ENCODE results near the gene TTLL13.
A peak's percentile ranks its signal among the peaks of the same experiment; 100 is the strongest.

The TTLL13 gene

GRCh38 chr15:90249203-90249863 is at the start of gene TTLL13:
TSS of gene TTLL13 (plus strand) at chr15:90249556. CDS start at chr15:90250631, 1,075 bp downstream.
- DNase-seq, result peak; percentile 69

- DNase-seq, result no peak
Measured at GRCh38 chr15:90200534-90201129, 48.7 kb upstream of the TTLL13 start.

GRCh38 chr15:90201130-90201943 is 48.0 kb upstream of the TTLL13 start, which contains the start of gene SEMA4B:
TSS of gene SEMA4B (plus strand) at chr15:90201330. CDS start at chr15:90201579, 249 bp downstream.
- peak; percentile 67 for DNase-seq

- no peak for DNase-seq
Measured at GRCh38 chr15:90201944-90202375, 47.4 kb upstream of the TTLL13 start.

- DNase-seq, result no peak
Measured at GRCh38 chr15:90202929-90203328, 46.4 kb upstream of the TTLL13 start.

- DNase-seq, result no peak
Measured at GRCh38 chr15:90203473-90203872, 45.9 kb upstream of the TTLL13 start.

GRCh38 chr15:90203922-90204321 is 45.4 kb upstream of the TTLL13 start:
- DNase-seq, result no peak

- DNase-seq, result no peak
Measured at GRCh38 chr15:90205050-90205848, 44.1 kb upstream of the TTLL13 start.

- no peak for DNase-seq
Measured at GRCh38 chr15:90205886-90206285, 43.5 kb upstream of the TTLL13 start.

- DNase-seq, result no peak
Measured at GRCh38 chr15:90207252-90207651, 42.1 kb upstream of the TTLL13 start.

- no peak for DNase-seq
Measured at GRCh38 chr15:90208356-90208755, 41.0 kb upstream of the TTLL13 start.

- no peak for DNase-seq
Measured at GRCh38 chr15:90209591-90209990, 39.8 kb upstream of the TTLL13 start.

GRCh38 chr15:90210593-90210992 is 38.8 kb upstream of the TTLL13 start:
- no peak for DNase-seq

GRCh38 chr15:90211009-90211408 is 38.3 kb upstream of the TTLL13 start:
- no peak for DNase-seq

GRCh38 chr15:90211440-90212143 is 37.8 kb upstream of the TTLL13 start:
- no peak for DNase-seq

- no peak for DNase-seq
Measured at GRCh38 chr15:90212221-90213098, 36.9 kb upstream of the TTLL13 start.

GRCh38 chr15:90213122-90213817 is 36.1 kb upstream of the TTLL13 start:
- no peak for DNase-seq

GRCh38 chr15:90213818-90214204 is 35.5 kb upstream of the TTLL13 start:
- DNase-seq, result no peak

GRCh38 chr15:90214553-90215196 is 34.7 kb upstream of the TTLL13 start:
- DNase-seq, result no peak

Data from stimulated activated naive CD4-positive, alpha-beta T cell treated with Interleukin-2 at 50 U/mL for 16 hours (primary cell).